HG03442 (cell line): ENCODE measurements around the gene KIF5C.

ENCODE experiments used
- ATAC-seq: cut with Tn5 transposase; IDR thresholded peaks from one replicate; pipeline ENCODE4 v1.9.1; 2021; ENCODE audit warnings: mild to moderate bottlenecking, moderate library complexity; ENCODE audit not compliant: unreplicated experiment

KIF5C gene

GRCh38 chr2:149037851-149038250 is 162.8 kb downstream of the KIF5C start:
- ATAC-seq = no peak

DNA sequence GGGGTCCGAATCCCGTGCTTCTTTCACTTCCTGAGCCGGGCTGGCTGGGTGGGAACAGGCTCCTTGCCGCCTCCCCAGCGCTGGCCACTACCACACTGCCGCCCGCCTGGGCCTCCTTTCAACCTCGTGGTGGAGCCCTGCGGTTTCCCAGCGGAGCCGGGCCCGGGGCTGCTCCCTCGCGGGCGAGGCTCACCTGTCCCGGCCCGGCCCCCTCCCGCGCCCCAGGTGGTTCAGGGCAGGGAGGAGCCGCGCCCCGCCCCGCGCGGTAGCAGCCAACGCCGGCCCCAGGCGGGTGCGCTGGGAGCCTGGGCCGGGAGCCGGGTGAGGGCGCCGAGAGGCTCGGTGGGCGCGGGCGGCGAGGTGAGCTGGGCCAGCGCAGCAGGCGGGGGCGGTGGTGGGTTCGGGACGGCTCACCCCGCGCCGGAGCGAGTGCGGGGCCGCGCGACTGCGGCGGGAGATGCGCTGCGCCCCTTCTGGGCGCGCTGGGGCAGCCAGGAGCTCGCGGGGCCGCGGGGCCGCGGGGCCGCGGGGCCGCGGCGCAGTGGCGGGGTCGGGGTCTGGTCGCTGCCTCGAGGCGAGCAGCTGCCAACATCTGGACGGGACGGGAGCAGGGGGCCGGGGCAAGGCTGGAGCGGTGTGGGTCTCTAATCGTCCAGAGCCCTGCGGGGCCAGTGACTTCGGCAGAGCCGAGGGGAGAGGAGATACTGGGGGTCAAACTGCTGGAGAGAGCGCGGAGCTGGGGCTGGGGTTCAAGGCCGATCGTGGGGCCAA is 163.6 kb downstream of the KIF5C start, which contains the start of gene LYPD6B:
TSS of gene LYPD6B (plus strand) at position 258 of the 771 bp plus-strand sequence. CDS start 92,250 bp downstream, outside the sequence.
- ATAC-seq = peak; percentile 67

DNA sequence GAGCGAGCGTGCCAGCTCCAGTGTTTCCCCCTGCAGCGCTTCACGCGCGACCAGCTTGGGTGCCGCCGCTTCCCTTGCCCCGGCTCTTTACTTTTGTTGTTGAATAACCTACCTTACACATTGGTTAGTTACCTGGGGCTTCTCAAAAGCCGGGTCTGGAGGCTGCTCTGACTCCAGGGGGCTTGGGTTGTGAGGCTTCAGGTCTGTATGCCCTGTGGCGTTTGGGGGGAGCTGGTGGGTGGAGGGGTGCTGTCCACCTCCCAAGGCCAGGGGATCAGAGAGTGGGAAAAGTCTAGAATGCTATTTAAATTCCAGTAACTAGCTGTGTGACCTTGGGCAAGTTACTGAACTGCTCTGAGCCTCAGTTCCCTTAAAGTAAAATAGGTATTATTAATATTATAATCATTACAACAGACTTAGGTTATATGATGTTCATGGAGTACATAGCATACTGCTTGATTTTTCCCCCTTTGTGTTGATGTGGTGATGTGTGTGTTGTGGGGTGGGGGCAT is 164.2 kb downstream of the KIF5C start:
- ATAC-seq = no peak

DNA sequence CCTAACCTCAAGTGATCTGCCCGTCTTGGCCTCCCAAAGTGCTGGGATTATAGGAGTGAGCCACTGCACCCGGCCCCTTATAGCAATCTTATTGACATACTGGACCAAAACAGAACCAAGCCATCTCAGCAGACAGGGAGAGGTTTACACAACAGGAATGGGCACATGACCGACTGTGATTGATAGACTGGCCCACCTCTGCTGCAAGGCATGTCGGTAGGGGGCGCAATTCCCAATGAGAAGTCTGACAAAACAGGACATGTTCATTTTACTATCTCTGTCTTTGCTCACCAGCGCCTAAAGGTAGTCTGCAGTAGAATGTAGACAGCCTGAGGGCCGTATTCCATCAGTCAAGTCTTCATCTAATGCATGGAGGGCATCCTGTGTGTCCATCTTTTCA is 165.4 kb downstream of the KIF5C start:
- ATAC-seq = peak; percentile 43

- no peak for ATAC-seq
These were observed 166.5 kb downstream of the KIF5C start for GRCh38 chr2:149041482-149041881.

GRCh38 chr2:149042881-149043280 is 167.9 kb downstream of the KIF5C start:
- ATAC-seq = no peak

DNA sequence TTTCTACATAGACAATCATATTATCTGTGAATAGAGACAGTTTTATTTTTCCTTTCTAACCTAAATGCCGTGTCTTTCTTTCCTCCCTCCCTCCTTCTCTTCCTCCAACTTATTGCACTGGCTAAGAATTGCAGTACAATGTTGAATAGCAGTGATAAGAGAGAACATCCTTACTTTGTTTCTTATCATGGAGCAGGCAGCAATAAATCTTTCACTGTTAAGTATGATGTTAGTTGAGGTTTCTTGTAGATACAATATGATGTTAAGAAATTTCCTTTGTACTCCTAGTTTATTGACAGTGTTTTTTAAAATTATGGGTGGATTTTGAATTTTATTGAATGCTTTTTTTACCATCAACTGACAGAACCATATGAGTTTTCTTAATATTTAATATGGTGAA is 169.5 kb downstream of the KIF5C start:
- ATAC-seq = no peak

DNA sequence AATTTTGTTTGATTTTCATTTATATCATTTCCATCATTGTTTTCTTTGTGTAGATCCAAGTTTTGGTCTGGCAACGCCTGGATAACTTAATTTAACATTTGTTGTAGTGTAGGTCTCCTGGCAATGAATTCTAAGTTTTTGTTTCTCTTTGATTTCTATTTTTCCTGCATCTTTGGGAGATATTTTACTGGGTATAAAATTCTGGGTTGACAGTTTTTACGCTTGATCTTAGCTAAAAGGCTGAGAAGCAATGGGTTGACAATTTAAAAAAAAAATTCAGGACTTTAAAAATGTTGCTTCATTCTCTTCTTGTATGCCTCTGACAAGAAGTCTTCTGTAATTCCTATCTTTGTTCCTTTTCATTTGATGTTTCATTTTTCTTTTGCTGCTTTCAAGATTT is 172.1 kb downstream of the KIF5C start:
- ATAC-seq = no peak

DNA sequence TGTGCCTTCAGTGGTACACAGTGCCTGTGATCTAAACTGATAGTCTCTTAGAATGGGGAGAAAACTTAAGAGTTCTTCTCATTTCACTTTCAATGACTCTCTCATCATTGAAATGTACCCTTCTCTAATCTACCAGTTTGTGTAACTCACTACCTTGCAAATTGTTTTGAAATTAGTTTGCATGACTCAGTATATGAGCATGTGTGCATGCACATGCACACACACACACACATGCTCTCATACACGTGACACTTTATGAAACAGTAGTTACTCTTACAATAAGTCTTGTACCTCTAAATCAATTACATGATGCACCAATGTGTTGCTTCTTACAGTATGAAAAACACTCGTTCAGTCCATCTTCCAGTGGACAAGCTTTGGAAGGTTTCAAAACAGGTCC is 174.1 kb downstream of the KIF5C start:
- no peak for ATAC-seq

GRCh38 chr2:149050188-149050587 is 175.2 kb downstream of the KIF5C start:
- peak; percentile 96 for ATAC-seq

DNA sequence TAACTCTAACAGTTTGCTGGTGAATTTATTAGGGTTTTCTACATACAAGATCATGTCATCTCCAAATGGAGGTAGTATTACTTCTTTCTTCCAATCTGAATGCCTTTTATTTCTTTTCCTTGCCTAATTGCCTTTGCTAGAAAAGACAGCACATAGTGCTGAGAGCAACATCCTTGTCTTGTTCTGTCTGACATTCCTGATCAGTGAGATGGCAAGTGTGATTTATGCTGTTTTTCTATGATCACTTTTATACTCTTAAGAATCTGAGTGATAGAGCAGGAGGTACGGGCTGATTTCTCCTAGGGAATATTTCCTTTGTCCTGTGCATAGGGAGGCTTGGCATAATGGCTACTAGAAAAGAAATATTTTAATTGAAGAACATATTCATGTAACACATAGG is 180.7 kb downstream of the KIF5C start:
- ATAC-seq = no peak

DNA sequence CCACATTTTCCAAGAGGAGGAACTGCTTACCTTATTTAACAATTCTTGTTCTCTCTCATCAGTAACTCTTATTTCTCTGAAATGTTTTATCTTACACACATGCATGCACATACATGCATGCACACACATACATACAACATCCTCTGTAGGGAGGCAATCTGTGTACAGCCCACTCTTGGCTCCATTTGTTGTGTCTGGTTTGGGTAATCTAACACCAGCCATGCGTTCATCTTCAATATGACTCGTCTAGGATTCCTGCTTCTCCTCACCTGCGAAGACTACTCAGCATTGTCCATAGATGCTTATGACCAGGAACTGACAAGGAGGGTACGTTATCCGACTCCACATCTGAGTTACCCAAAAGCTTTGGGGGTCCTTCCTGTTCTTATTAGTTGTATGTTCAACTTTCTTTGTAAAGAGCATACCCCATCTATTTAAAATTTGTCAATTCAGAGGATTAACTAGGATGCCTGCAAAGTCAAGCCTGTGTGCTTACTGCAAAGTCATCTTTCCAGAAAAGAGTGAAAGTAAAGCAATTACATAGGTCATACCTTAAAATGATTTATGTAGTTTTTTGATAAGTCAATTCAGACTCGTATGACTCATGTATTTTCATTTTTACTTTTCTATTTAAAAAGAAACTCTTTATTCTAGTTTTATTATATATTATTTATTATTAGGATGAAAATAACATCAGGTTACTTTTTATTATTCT is 181.7 kb downstream of the KIF5C start:
- ATAC-seq = no peak

DNA sequence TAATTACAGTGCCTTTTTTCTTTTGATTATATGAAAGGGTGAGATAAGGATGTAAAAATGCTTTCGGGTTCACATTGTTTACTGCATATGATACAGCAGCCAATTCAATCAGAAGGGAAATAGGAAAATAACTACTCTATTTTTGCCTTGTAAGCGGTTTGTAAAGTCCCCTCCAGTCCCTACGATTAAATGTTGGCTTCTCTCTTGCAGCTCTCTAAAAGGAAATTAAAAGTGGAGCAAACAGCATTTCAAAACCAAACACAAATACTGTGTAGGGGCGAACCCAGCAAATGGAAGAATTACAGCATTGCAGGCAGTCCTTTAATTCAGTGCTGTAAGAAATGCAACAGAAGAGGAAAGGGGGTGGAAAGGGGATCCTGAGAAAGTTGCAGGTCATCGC is 182.4 kb downstream of the KIF5C start:
- no peak for ATAC-seq

- no peak for ATAC-seq
These were observed 183.9 kb downstream of the KIF5C start for GRCh38 chr2:149058936-149059335.

GRCh38 chr2:149059822-149060221 is 184.8 kb downstream of the KIF5C start:
- no peak for ATAC-seq

DNA sequence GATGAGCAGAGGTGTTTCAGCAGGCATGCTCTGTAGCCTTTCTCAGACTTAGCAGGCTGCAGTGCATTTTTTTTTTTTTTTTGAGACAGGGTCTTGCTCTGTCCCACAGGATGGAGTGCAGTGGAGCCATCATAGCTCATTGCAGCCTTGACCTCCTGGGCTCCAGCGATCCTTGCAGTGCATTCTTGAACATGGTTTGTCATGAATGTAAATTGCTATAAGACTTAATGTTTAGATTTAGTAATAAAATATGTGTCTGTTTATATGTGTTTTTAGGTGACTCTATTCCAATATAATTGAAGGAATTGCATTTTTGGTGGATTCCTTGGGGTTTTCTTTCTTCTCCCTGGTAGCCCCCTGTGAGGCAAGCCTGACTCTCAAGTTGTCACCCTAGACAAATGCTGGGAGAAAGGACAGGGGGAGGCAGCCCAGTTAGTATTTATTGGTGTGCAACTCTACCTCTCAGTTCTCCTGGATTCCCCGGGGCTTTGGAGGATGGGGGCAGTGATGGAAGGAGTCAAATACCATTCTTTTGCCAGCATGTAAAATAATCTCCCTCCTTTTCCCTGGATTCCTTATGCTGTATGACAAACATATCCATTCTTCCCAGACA is 186.2 kb downstream of the KIF5C start:
- no peak for ATAC-seq

- no peak for ATAC-seq
These were observed 187.5 kb downstream of the KIF5C start for GRCh38 chr2:149062531-149062930.

DNA sequence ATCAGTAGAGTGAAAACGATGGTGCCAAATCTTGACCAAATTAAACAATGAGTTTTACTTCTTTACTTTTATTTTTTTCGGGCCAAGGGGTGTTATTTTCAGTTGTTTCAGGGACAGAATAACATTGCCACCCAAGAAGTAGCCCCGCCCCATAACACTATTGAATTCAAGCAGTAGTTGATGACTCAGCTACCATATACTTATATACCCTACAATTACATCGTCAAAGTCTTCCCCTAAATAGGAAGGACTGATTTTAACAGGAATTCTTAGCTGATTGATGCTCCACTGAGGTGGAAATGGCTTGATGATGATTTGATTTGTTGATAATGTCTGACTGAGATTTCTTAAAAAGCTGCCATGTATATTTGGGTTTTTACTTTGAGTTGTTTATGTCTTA is 188.2 kb downstream of the KIF5C start:
- no peak for ATAC-seq

DNA sequence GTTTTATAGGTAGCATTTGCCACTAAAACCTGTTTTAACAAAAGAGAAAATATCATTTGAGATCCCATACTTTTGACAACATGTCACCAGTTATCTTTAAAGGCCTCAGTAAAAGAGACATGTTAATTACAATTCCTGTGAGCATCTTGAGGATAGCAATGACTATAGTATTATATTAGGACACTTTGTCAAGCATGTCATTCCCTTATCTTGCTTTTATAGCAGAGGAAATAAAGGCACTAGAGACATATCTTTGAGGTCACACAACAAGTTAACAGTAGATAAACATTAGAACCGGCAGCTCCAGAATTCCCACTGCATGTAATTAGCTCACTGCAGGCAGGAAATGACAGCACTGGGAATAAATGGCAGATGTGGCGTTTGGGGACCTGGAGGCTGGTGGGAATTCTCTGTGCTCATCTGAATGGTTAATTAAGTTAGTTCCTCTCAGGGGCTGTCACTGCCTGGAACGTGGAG is 189.4 kb downstream of the KIF5C start:
- ATAC-seq = no peak

DNA sequence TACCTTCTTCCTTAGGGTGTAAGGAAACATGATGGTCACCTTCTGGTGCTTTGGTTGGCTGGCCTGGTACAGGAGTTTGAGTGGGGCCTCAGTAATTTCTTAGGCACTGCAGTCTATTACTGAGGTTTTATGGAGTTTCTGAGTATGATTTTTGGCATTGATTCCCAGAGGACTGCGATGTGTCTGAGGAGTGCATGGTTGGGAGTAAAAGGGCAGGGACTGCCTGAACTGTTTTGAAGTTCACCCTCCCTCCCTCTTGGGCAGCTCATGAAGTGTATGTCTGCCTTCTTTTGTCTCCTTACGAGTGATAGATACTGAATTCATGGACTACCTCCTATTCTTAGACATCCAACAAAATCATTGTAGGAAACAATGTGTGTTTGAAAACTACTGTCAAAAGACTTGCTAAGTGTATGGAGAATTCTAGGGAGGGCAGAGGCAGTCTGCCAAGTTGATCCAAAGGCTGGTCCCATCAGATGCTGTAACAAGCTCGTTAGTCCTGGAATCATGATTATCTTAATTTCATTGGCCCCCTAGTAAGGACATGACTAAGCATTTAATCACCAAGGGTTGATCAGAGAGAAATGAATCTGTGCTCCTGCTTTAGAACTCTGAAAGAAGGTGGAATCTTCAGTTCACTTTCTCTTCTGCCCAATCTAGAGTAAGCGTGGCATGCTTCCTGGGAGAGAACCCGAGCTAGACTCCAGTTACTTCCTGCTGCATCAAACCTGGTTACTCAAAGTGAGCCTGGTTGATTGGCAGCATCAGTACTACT is 190.0 kb downstream of the KIF5C start:
- peak; percentile 38 for ATAC-seq
